ENCODE data around the gene TAS2R19. TPM values are rescaled to one million over a fixed set of nuclear protein-coding genes. Genes with fewer than 3 reads are reported as not detected.
"Not testable (repeated sequence)": the region's sequence is repeated elsewhere in the genome, so short reads cannot be mapped to it uniquely, and the experiment has no call there.

The TAS2R19 gene
- total and polyA plus RNA-seq, 4 donors = 2.1 to 11.8 TPM; not detected in 2

GRCh38 chr12:11059041-11059440 is 36.6 kb upstream of the TAS2R19 start:
- TF ChIP-seq ZBTB33 (IDR thresholded peaks at IDR 0.05) = no peak
- no peaks in the 10 kb centered on the region for H3K4me1 ChIP-seq (ENCODE audit: control insufficient read depth in 4 of 4, insufficient read depth in 4 of 4, low read length in 3 of 4)
- H3K36me3 ChIP-seq (ENCODE audit: control insufficient read depth in 4 of 4, insufficient read depth in 3 of 4, low read depth in 1 of 4, low read length in 3 of 4) = no peaks in the 10 kb centered on the region
- no peak overlapping the region for H3K4me3 ChIP-seq (ENCODE audit: low read depth in 1 of 3, low read length in 3 of 3)
- H3K9me3 ChIP-seq (ENCODE audit: control insufficient read depth in 4 of 4, low read length in 3 of 4) = no peaks in the 10 kb centered on the region
- no peak for DNase-seq (ENCODE audit: low spot score)
- H3K9ac ChIP-seq (ENCODE audit: low read depth in 1 of 2, low read length in 2 of 2) = no peak overlapping the region
- no peak overlapping the region for H3K27ac ChIP-seq (ENCODE audit: low read depth in 1 of 2, low read length in 2 of 2)
- 95% methylated on average over 3 of the region's 3 CpGs for WGBS
- no peaks in the 10 kb centered on the region for H3K27me3 ChIP-seq (ENCODE audit: control insufficient read depth in 4 of 4, insufficient read depth in 4 of 4, low read length in 3 of 4)

GRCh38 chr12:11055306-11055705 is 32.9 kb upstream of the TAS2R19 start:
- no peak for DNase-seq (ENCODE audit: low spot score)
- no peak overlapping the region for H3K9ac ChIP-seq (ENCODE audit: low read depth in 1 of 2, low read length in 2 of 2)
- no peaks in the 10 kb centered on the region for H3K27me3 ChIP-seq (ENCODE audit: control insufficient read depth in 4 of 4, insufficient read depth in 4 of 4, low read length in 3 of 4)
- no peak overlapping the region for H3K27ac ChIP-seq (ENCODE audit: low read depth in 1 of 2, low read length in 2 of 2)
- H3K9me3 ChIP-seq (ENCODE audit: control insufficient read depth in 4 of 4, low read length in 3 of 4) = no peaks in the 10 kb centered on the region
- H3K36me3 ChIP-seq (ENCODE audit: control insufficient read depth in 4 of 4, insufficient read depth in 3 of 4, low read depth in 1 of 4, low read length in 3 of 4) = no peaks in the 10 kb centered on the region
- TF ChIP-seq FOXA1 (IDR thresholded peaks at IDR 0.05) (no peak), ATF3 (IDR thresholded peaks at IDR 0.05) (no peak), YY1 (IDR thresholded peaks at IDR 0.05) (no peak), MAX (IDR thresholded peaks at IDR 0.05) (no peak), HNF4A (conservative IDR thresholded peaks at IDR 0.05) (no peak), FOXA2 (IDR thresholded peaks at IDR 0.05) (no peak), ZBTB33 (IDR thresholded peaks at IDR 0.05) (no peak), JUND (IDR thresholded peaks at IDR 0.05) (no peak), TAF1 (conservative IDR thresholded peaks at IDR 0.05) (no peak), EGR1 (IDR thresholded peaks at IDR 0.05; ENCODE audit: low read depth in 2 of 2) (no peak), HNF4G (IDR thresholded peaks at IDR 0.05) (no peak), CTCF (IDR thresholded peaks at IDR 0.05; ENCODE audit: low read depth, low read length, missing input control) (no peak), SP1 (IDR thresholded peaks at IDR 0.05) (no peak), NR2F2 (IDR thresholded peaks at IDR 0.05) (no peak), GABPA (IDR thresholded peaks at IDR 0.05 in 1 of 2, conservative IDR thresholded peaks at IDR 0.05 in 1 of 2) (no peak), RAD21 (IDR thresholded peaks at IDR 0.05) (no peak), REST (IDR thresholded peaks at IDR 0.05) (no peak)
- no peaks in the 10 kb centered on the region for H3K4me1 ChIP-seq (ENCODE audit: control insufficient read depth in 4 of 4, insufficient read depth in 4 of 4, low read length in 3 of 4)
- WGBS = 80% methylated on average over 2 of the region's 2 CpGs
- H3K4me3 ChIP-seq (ENCODE audit: low read depth in 1 of 3, low read length in 3 of 3) = no peak overlapping the region

GRCh38 chr12:11049806-11050531 is 27.5 kb upstream of the TAS2R19 start:
- 98% methylated on average over 7 of the region's 7 CpGs for WGBS

More at GRCh38 chr12:11049806-11050531, 27.5 kb upstream of the TAS2R19 start:
- not testable (repeated sequence) for H3K27me3 ChIP-seq (ENCODE audit: control insufficient read depth in 4 of 4, insufficient read depth in 4 of 4, low read length in 3 of 4); DNase-seq (ENCODE audit: low spot score); H3K27ac ChIP-seq (ENCODE audit: low read depth in 1 of 2, low read length in 2 of 2); H3K4me1 ChIP-seq (ENCODE audit: control insufficient read depth in 4 of 4, insufficient read depth in 4 of 4, low read length in 3 of 4); H3K9me3 ChIP-seq (ENCODE audit: control insufficient read depth in 4 of 4, low read length in 3 of 4); H3K9ac ChIP-seq (ENCODE audit: low read depth in 1 of 2, low read length in 2 of 2); H3K4me3 ChIP-seq (ENCODE audit: low read depth in 1 of 3, low read length in 3 of 3); H3K36me3 ChIP-seq (ENCODE audit: control insufficient read depth in 4 of 4, insufficient read depth in 3 of 4, low read depth in 1 of 4, low read length in 3 of 4)

Measured in liver (tissue), 9 donors.